NCI-H146 treated with DMSO at 0.1 percent for 48 hours (cell line): ENCODE measurements around the gene PID1.

Source experiments
- DNase-seq: peaks from one replicate; lab custom pipeline; 2025; ENCODE audit not compliant: unreplicated experiment; lab: John Stamatoyannopoulos, UW

Gene PID1

GRCh38 chr2:229173825-229174359, 97.2 kb downstream of the PID1 start:
- DNase-seq, result no peak

- no peak for DNase-seq
Measured at GRCh38 chr2:229170916-229171315, 100.2 kb downstream of the PID1 start.

DNA sequence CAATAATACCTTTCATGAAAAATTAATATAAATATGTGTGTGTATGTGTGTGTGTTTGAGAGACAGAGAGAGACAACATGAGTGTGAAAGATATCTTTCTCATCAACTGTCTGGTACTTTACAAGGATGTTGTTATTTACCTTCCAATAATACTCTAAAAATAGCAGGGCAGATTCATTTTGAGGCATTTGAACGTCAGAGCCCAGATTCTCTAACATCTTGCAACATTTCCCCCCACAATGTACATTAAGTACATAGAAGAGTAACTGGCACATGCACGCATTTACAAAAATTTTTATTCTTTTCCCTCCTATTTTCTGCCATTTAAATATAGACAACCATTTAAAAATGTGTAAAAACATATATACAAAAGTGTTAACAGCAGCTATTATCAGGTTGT, 100.9 kb downstream of the PID1 start:
- DNase-seq, result no peak

DNA sequence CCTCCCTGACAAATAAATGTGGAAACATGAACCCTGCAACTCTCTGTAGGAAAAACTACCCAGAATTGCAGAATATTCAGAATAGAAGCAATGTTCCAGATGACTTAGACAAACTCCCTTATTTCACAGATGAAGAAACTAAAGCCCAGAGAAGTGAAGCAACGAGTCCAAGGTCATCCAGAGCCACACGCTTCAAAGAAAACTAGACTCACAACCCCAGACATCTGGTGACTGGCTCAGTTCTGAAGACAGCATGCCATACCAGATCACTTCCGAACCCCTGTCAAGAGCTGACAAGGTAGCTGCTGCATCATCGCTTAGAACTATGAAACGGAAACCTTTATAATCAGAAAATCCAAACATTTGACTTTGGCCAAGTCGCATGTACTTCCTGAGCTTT, 101.3 kb downstream of the PID1 start:
- DNase-seq, result no peak

GRCh38 chr2:229164545-229165249, 106.4 kb downstream of the PID1 start:
- no peak for DNase-seq

- no peak for DNase-seq
Measured at GRCh38 chr2:229163893-229164292, 107.2 kb downstream of the PID1 start.

DNA sequence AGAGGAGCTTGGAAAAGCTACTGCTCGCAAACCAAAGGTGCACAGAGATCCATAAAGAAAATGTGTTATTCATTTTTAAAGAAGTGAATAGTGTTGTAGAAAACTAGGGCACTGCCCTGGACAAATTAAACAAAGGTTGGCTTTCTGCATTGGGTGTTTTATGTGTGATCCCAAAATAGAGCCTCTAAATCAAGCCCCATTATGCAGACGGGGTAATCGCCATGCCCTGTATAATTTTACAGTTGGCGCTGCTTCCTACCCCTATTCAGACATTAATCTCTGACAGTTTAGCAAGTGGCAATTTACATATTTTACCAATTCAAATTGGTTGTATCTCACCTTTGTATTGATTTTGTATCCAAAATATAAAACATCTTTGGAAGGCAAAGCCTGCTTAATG, 109.1 kb downstream of the PID1 start:
- no peak for DNase-seq

- no peak for DNase-seq
Measured at GRCh38 chr2:229160984-229161383, 110.1 kb downstream of the PID1 start.

DNA sequence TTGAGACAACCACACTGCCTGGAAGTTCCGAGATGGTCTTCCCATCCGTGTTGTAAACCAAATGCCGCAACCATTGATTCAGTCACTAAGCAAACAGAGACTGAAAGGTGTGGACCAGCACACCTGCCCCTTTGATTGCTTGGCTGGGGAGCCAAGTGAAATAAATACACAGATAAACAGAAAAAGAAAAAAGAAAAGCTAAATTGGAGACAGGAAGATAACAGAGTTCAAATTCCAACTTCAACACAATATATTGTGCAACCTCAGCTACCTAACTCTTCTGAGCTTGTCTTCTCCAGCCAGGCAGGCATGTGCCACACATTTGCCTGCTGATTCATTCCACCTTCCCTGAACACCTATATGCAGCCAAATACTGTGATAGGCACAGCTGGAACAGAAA, 110.9 kb downstream of the PID1 start:
- peak; percentile 74 for DNase-seq

DNA sequence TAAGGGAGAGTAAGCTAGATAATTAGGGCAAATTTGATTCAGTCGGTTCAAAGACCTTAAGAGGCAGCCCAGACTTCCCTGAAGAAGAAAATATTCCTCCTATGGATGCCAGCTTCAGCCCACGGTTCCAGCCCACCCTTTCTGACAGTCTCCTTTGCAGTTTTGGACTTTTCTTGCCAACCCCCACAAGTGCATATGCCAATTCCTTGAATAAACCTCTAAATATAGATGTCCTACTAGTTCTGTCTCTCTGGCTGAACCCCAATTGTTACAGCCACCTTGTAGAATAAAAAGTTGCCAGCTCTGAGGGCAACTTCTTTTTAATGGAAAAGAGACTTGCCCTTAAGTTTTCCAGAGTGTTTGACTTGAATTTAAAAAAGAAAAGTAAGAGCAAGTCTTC, 111.7 kb downstream of the PID1 start:
- DNase-seq, result no peak

GRCh38 chr2:229154381-229154780, 116.7 kb downstream of the PID1 start:
- DNase-seq, result no peak

DNA sequence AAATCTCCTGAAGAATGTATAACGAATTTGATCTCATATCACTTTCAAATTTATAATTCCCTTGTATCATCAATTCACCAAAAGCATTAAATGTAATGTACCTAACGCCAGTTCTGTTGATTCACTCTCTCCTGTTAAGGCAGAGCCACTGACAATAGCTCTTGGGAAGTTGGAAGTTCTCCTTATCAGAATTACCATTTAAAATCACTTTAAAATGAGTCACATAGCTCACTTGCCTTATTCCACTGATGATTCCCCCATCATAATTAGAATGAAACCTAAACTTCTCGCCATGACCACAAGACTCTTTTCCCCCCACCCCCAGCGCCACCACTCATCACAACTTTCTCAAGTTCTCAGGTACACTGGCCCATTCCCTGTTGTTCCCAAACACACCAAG, 117.1 kb downstream of the PID1 start:
- no peak for DNase-seq

GRCh38 chr2:229153267-229153666, 117.8 kb downstream of the PID1 start:
- DNase-seq, result no peak

DNA sequence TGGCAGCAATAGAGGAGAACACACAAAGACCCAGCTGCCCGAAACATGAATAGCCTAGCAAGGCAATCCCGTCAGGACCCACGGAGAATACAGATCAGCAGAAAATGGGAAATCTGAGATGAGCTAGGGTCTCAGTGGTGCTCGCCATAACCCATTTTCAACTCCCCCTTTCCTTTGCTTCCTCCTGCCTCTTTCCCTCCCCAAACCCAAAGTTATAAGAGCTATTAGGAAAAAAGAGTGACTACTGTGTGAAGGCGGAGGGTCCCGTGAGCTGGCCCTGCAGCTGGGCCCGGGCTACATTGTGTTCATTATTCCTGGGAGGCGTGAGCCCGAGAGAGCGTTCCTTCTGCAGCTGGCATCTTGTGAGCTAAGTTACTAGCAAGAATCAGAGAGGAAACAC, 118.4 kb downstream of the PID1 start:
- no peak for DNase-seq

DNA sequence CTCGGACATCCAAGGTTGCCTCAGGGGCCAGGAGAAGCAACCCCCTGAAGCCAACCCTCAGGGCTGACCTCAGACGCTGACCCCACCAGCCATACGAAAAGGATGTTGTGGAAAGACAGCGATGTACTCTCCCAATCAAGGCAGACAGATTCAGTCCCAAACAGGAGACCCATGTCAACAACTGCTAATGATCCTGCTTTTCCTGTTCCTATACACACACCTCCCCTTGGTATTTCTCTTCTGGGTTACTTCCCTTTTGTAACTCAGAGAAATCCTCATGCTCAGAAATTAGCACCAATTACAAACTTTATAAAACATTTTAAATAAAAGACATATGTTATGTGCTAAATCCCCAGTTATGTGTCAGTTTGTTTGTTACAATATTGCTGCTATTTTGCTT, 120.8 kb downstream of the PID1 start:
- no peak for DNase-seq

GRCh38 chr2:229141424-229142025, 129.6 kb downstream of the PID1 start:
- no peak for DNase-seq

GRCh38 chr2:229137639-229138038, 133.4 kb downstream of the PID1 start:
- peak; percentile 39 for DNase-seq

DNA sequence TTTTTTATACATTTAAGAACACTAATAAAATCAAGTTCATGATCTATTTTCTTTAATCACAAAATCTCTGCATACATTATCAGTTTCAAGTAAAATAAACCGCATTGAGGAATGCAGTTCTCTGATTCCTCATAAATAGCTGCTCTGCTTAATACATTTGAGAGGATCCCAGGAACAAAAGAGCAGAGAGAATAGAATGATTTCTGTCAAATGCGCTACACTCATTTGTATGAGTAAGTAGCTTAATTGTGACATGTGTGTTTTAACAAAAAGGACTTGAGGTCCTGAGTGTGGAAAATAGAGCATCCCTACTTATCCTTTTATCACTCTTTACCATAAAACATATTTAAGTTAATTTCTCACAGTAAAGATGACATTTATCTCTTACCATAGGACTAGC, 134.0 kb downstream of the PID1 start:
- DNase-seq, result peak; percentile 12

DNA sequence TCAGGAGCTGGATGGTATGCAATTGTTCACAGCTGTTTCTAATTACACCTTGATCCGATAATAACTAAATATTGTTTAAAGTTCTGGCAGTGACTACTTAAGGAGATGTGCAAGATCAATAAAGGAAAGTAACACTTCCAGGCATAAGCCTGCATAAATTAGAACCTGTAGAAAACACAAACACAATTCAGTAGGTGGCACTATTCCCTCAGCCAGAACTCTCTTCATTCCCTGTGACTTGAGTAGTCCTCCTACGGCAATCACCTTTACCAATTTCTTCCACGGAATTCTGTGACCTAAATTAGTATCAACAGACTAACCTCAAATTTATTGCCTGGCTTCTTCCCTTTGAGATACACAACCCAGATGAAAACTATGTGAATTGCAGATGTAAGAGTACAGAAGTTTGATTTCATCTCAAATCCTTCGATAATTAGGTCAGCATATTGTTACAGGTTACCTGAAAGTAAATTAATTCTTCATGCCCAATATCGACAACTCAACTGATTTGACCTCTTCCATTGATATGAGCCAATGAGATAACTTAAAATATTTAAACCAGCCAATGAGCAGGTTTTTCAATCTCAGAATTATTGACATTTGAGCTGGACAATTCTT, 137.8 kb downstream of the PID1 start:
- peak; percentile 24 for DNase-seq

GRCh38 chr2:229132236-229132635, 138.9 kb downstream of the PID1 start:
- DNase-seq, result no peak

GRCh38 chr2:229130522-229130921, 140.6 kb downstream of the PID1 start:
- no peak for DNase-seq

DNA sequence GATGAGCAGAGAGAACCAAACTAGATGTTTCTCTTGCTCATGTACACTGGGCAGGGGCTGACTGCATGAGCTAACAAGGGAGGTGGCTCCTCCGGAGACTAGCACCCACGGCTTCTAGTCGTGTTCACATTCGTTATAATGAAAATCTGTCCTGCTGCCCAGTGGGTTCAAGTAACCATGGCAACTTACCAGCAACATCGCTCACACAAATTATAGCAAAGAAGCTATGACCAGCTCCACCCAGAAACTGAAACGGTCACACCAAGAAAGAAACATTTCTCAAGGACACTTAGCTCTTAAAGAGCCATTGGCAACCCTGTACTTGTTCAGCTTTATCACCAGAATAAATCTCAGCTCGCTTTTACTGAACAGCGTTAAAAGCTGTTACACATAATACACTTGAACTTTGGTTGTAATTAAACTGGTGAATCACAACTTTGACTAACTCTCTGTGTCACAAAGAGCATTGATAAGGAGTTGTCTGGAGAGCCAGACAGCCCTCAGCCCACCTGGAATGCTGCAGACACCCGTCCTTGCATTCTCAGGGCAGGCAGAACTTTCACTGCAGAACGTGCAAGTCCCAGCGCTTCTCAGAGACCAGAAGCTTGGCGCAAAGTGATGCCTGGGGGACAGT, 141.2 kb downstream of the PID1 start:
- no peak for DNase-seq
